T47D (cell line): ENCODE results near the gene C12orf54.
"Not testable (repeated sequence)": the region's sequence is repeated elsewhere in the genome, so short reads cannot be mapped to it uniquely, and the experiment has no call there.

Experiments used
- DNase-seq, 2 experiments: peaks; one replicate each; pipeline versions ENCODE4 v3.0.0 to v3.0.0-alpha.2; 2011 to 2012; ENCODE audit warnings: low read depth in 1 of 2, low spot score in 1 of 2
- JUND ChIP-seq: IDR thresholded peaks from 2 replicates; pipeline ENCODE4 v1.6.1; 2012; ENCODE audit warnings: low read depth
- in situ Hi-C: cut with HindIII; loops from 2 replicates; pipeline ENCODE4 v1.10.0; 2016; ENCODE audit warnings: low sequenced_read_pairs, low pct_unique_long_range_greater_than_20kb

C12orf54 gene

GRCh38 chr12:48473061-48473460 is 9.2 kb upstream of the C12orf54 start:
- TF ChIP-seq JUND, result no peak
- no peak for DNase-seq
- in situ Hi-C loops, result no loop called here

GRCh38 chr12:48474497-48474896 is 7.8 kb upstream of the C12orf54 start:
- in situ Hi-C loops, result not testable (repeated sequence)

GRCh38 chr12:48482930-48483329 is 632 bp downstream of the C12orf54 start:
- no peak for DNase-seq
- in situ Hi-C loops, result no loop called here
- TF ChIP-seq JUND, result no peak

More at GRCh38 chr12:48474497-48474896, 7.8 kb upstream of the C12orf54 start:
- DNase-seq, result not testable (repeated sequence)

- no peak for TF ChIP-seq JUND
- DNase-seq, result no peak
- in situ Hi-C loops, result no loop called here
These were observed 4.0 kb downstream of the C12orf54 start for GRCh38 chr12:48486261-48486660.

GRCh38 chr12:48486679-48487078 is 4.4 kb downstream of the C12orf54 start:
- in situ Hi-C loops, result no loop called here
- no peak for DNase-seq
- TF ChIP-seq JUND, result no peak

GRCh38 chr12:48489012-48489411 is 6.7 kb downstream of the C12orf54 start:
- no peak for TF ChIP-seq JUND
- DNase-seq, result no peak
- in situ Hi-C loops, result no loop called here

GRCh38 chr12:48489456-48489855 is 7.2 kb downstream of the C12orf54 start:
- in situ Hi-C loops, DNase-seq: not testable (repeated sequence)

GRCh38 chr12:48500281-48500680 is 18.0 kb downstream of the C12orf54 start:
- in situ Hi-C loops, result not testable (repeated sequence)

GRCh38 chr12:48506836-48507235 is 24.5 kb downstream of the C12orf54 start:
- DNase-seq, in situ Hi-C loops: not testable (repeated sequence)

More at GRCh38 chr12:48500281-48500680, 18.0 kb downstream of the C12orf54 start:
- not testable (repeated sequence) for DNase-seq

- DNase-seq, result no peak
- no peak for TF ChIP-seq JUND
- in situ Hi-C loops, result no loop called here
These were observed 26.7 kb downstream of the C12orf54 start for GRCh38 chr12:48508987-48509386.

GRCh38 chr12:48510111-48510510 is 27.8 kb downstream of the C12orf54 start:
- TF ChIP-seq JUND, result no peak
- in situ Hi-C loops, result no loop called here
- DNase-seq, result no peak

GRCh38 chr12:48512855-48513254 is 30.6 kb downstream of the C12orf54 start:
- in situ Hi-C loops, result no loop called here
- DNase-seq, result no peak
- TF ChIP-seq JUND, result no peak

- in situ Hi-C loops, result no loop called here
- no peak for DNase-seq
- no peak for TF ChIP-seq JUND
These were observed 32.4 kb downstream of the C12orf54 start for GRCh38 chr12:48514728-48515127.

GRCh38 chr12:48520381-48520780 is 38.1 kb downstream of the C12orf54 start:
- DNase-seq, in situ Hi-C loops: not testable (repeated sequence)
